Endothelial cell of umbilical vein (primary cell): ENCODE results near the gene DLGAP1. TPM values are rescaled to one million over a fixed set of nuclear protein-coding genes. Genes with fewer than 3 reads are reported as not detected.
"Not testable (repeated sequence)": the region's sequence is repeated elsewhere in the genome, so short reads cannot be mapped to it uniquely, and the experiment has no call there.

ENCODE experiments used
- BruUV-seq: library from RNA; stranded (reverse); fragments of 400-500 nt; replicated peaks from 2 replicates; lab custom pipeline; 2021; lab: Mats Ljungman, UMichigan
- CTCF ChIA-PET: fragments of 300-600, 350-600 bp; sonication (Branson Sonifier 250); formaldehyde crosslinking; loops from one replicate; lab custom pipeline; 2021; ENCODE audit warnings: antibody characterized with exemption, inconsistent platforms; lab: Charles Lee
- POLR2A ChIA-PET: fragments of 300-600, 350-600 bp; sonication (Branson Sonifier 250); formaldehyde crosslinking; loops from one replicate; lab custom pipeline; 2021; ENCODE audit warnings: antibody characterized with exemption, inconsistent platforms; lab: Charles Lee
- DNase-seq: peaks from one replicate; pipeline ENCODE4 v3.0.0-alpha.2; 2011; ENCODE audit warnings: low read depth, low spot score
- FAIRE-seq: peaks from 2 replicates; lab custom pipeline; 2011; peaks lifted over from hg19 to GRCh38; lab: Jason Lieb, UNC
- H2AFZ ChIP-seq: 2 replicates; pipeline ENCODE4 v1.6.0; 2012; ENCODE audit warnings: low read depth, low read length, control low read depth, inconsistent platforms
- H3K27ac ChIP-seq: 2 replicates; pipeline ENCODE4 v1.5.1; 2011; ENCODE audit warnings: low read depth, mild to moderate bottlenecking, control low read depth, low read length, moderate library complexity; ENCODE audit not compliant: insufficient read depth
- H3K27me3 ChIP-seq, 2 experiments: 2 replicates each; pipeline versions ENCODE4 v1.6.0 to v1.6.1; 2011; ENCODE audit warnings: low read length in 2 of 2, mixed read lengths in 1 of 2; ENCODE audit not compliant: control insufficient read depth in 2 of 2, insufficient read depth in 2 of 2
- H3K36me3 ChIP-seq, 2 experiments: 2 replicates in 1 of 2; 3 replicates in 1 of 2; pipeline ENCODE4 v1.5.1; 2011; ENCODE audit warnings: low read length in 2 of 2, mild to moderate bottlenecking in 1 of 2, moderate library complexity in 1 of 2; ENCODE audit not compliant: control insufficient read depth in 2 of 2, insufficient read depth in 2 of 2; ENCODE audit errors: extremely low read depth in 1 of 2
- H3K4me1 ChIP-seq: 3 replicates; pipeline ENCODE4 v1.5.1; 2011; ENCODE audit warnings: mild to moderate bottlenecking, low read length; ENCODE audit not compliant: control insufficient read depth, insufficient read depth; ENCODE audit errors: extremely low read depth
- H3K4me2 ChIP-seq: 2 replicates; pipeline ENCODE4 v1.6.1; 2011; ENCODE audit warnings: low read length, control low read depth, mixed read lengths; ENCODE audit not compliant: insufficient read depth
- H3K4me3 ChIP-seq, 3 experiments: fragments of 200-600 bp in 1 of 3; sonication (generic), shearing (Covaris generic) in 1 of 3; replicated peaks in 1 of 3; 2 replicates each; pipeline ENCODE4 v1.5.1; 2011 to 2016; ENCODE audit warnings: control low read depth in 3 of 3, low read length in 3 of 3, mild to moderate bottlenecking in 2 of 3, inconsistent platforms in 1 of 3, low read depth in 1 of 3, moderate library complexity in 1 of 3; ENCODE audit not compliant: insufficient read depth in 1 of 3
- H3K79me2 ChIP-seq: 2 replicates; pipeline ENCODE4 v1.6.0; 2012; ENCODE audit warnings: low read length, inconsistent platforms; ENCODE audit not compliant: control insufficient read depth, insufficient read depth
- H3K9ac ChIP-seq: replicated peaks from 2 replicates; pipeline ENCODE3; 2011; ENCODE audit warnings: low read length, control low read depth; ENCODE audit not compliant: insufficient read depth; ENCODE audit errors: extremely low read depth
- H3K9me1 ChIP-seq: replicated peaks from 3 replicates; pipeline ENCODE4 v1.6.0; 2011; ENCODE audit warnings: mild to moderate bottlenecking, low read length; ENCODE audit not compliant: control insufficient read depth, insufficient read depth; ENCODE audit errors: extremely low read depth
- H3K9me3 ChIP-seq: replicated peaks from 2 replicates; pipeline ENCODE4 v1.5.1; 2012; ENCODE audit warnings: low read length, inconsistent platforms; ENCODE audit not compliant: control insufficient read depth, insufficient read depth
- H4K20me1 ChIP-seq: replicated peaks from 2 replicates; pipeline ENCODE3; 2011; ENCODE audit warnings: mild to moderate bottlenecking, low read length; ENCODE audit not compliant: control insufficient read depth, insufficient read depth; ENCODE audit errors: extremely low read depth
- CTCF ChIP-seq, 2 donors: IDR thresholded peaks; 1 replicate in 1 of 2; 2 replicates in 1 of 2; pipeline ENCODE4 v1.5.1; 2011; ENCODE audit warnings: low read length in 2 of 2, mild to moderate bottlenecking in 2 of 2, moderate library complexity in 2 of 2, control low read depth in 1 of 2, inconsistent platforms in 1 of 2, low read depth in 1 of 2; ENCODE audit not compliant: insufficient read depth in 1 of 2; ENCODE audit errors: extremely low read depth in 1 of 2
- EZH2 ChIP-seq: IDR thresholded peaks from 2 replicates; pipeline ENCODE4 v1.6.1; 2012; ENCODE audit warnings: borderline replicate concordance, low read depth, mild to moderate bottlenecking, moderate library complexity, low read length, inconsistent platforms; ENCODE audit not compliant: severe bottlenecking
- FOS ChIP-seq: IDR thresholded peaks from 2 replicates; pipeline ENCODE4 v1.6.1; 2011; ENCODE audit warnings: mild to moderate bottlenecking, low read length, moderate library complexity, borderline replicate concordance; ENCODE audit not compliant: insufficient read depth
- GATA2 ChIP-seq: IDR thresholded peaks from 2 replicates; pipeline ENCODE4 v1.7.0; 2011; ENCODE audit warnings: low read depth, mild to moderate bottlenecking, moderate library complexity, mixed read lengths, low read length; ENCODE audit not compliant: insufficient read length, insufficient read depth
- JUN ChIP-seq: IDR thresholded peaks from 2 replicates; pipeline ENCODE4 v1.6.1; 2011; ENCODE audit warnings: borderline replicate concordance, low read depth; ENCODE audit not compliant: insufficient read length, insufficient read depth
- MAX ChIP-seq: IDR thresholded peaks from 2 replicates; pipeline ENCODE4 v1.6.1; 2011; ENCODE audit not compliant: insufficient read depth, insufficient read length
- MYC ChIP-seq: IDR thresholded peaks from one replicate; pipeline ENCODE4 v1.6.1; 2011; ENCODE audit warnings: mild to moderate bottlenecking, low read depth, low read length
- POLR2A ChIP-seq: IDR thresholded peaks from 2 replicates; pipeline ENCODE4 v1.6.1; 2012; ENCODE audit warnings: low read depth, mild to moderate bottlenecking, control low read depth, low read length
- POLR2AphosphoS5 ChIP-seq: IDR thresholded peaks from 2 replicates; pipeline ENCODE4 v1.6.1; 2012; ENCODE audit warnings: low read depth, mild to moderate bottlenecking, control low read depth, low read length, moderate library complexity; ENCODE audit not compliant: insufficient read depth
- dilution Hi-C: fragments of 300-500 bp; cut with MboI; formaldehyde crosslinking; loops from one replicate; pipeline ENCODE4 v1.15.0; 2019; ENCODE audit warnings: low sequenced_read_pairs; ENCODE audit not compliant: extremely low pct_ligation_motif_present
- intact Hi-C: fragments of 100-400 bp; cut with micrococcal nuclease; formaldehyde crosslinking; loops from one replicate; pipeline ENCODE4 v1.10.0; 2022
- polyA plus RNA-seq, 4 experiments: library from polyadenylated mRNA; depleted of rRNA in 3 of 4; stranded (reverse) in 3 of 4; unstranded in 1 of 4; fragments of >200 nt; gene quantifications; 2 replicates each; pipeline versions ENCODE4 v1.2.1 to v1.2.3, GENCODE V29; 2011 to 2012; ENCODE audit warnings: missing spikeins in 1 of 4
- total RNA-seq: library from RNA; stranded (reverse); gene quantifications from 2 replicates; pipeline ENCODE4 v1.2.3, GENCODE V29; 2021

Gene DLGAP1
- total and polyA plus RNA-seq, 2 donors (not counting 3 experiments of a cell fraction or from before 2014, with no cell fraction given) = 0.04 TPM; not detected in 1

- dilution Hi-C loops = no loop called here
- intact Hi-C loops = no loop called here
- CTCF ChIA-PET = no interaction called here
Measured at GRCh38 chr18:4024702-4025101, 430.4 kb downstream of the DLGAP1 start.

DNA sequence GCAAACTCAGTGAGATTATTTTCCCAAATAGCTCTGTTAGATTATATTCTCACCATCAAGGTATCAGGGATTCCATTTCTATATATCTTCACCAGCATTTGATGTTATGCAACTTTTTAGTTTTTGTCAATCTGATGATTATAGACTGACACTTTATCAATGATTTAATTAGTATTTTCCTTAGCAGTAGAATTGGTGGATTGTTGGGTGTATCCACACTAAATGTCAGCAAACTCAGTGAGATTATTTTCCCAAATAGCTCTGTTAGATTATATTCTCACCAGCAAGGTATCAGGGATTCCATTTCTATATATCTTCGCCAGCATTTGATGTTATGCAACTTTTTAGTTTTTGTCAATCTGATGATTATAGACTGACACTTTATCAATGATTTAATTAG, 432.4 kb downstream of the DLGAP1 start:
- dilution Hi-C loops, H3K9ac ChIP-seq, H3K4me3 ChIP-seq, H2AFZ ChIP-seq, POLR2A ChIA-PET, H3K79me2 ChIP-seq, H3K9me3 ChIP-seq, DNase-seq, H3K27ac ChIP-seq, H3K36me3 ChIP-seq, BruUV-seq, H3K4me2 ChIP-seq, FAIRE-seq, H3K4me1 ChIP-seq, H3K27me3 ChIP-seq, H4K20me1 ChIP-seq, H3K9me1 ChIP-seq, intact Hi-C loops: not testable (repeated sequence)
- CTCF ChIA-PET = interaction anchor here (1.0 kb wide), 1 partner anchor 84 kb away, joined by 3 read pairs; no protein-coding TSS in a partner anchor

More at GRCh38 chr18:4024702-4025101, 430.4 kb downstream of the DLGAP1 start:
- POLR2A ChIA-PET = no interaction called here
- Histone ChIP-seq H2AFZ (no peak overlapping the region), H3K9me3 (no peaks in the 10 kb centered on the region), H4K20me1 (no peaks in the 10 kb centered on the region), H3K27ac (no peak overlapping the region), H3K79me2 (no peaks in the 10 kb centered on the region), H3K27me3 (no peaks in the 10 kb centered on the region), H3K4me2 (no peak overlapping the region), H3K9me1 (no peaks in the 10 kb centered on the region), H3K36me3 (no peaks in the 10 kb centered on the region), H3K4me3 (no peak overlapping the region), H3K4me1 (no peaks in the 10 kb centered on the region), H3K9ac (no peak overlapping the region)
- TF ChIP-seq GATA2 (no peak), MAX (no peak), CTCF (IDR thresholded peaks at IDR 0.05; ENCODE audit: extremely low read depth in 1 of 2, insufficient read depth in 1 of 2, low read depth in 1 of 2, low read length in 2 of 2) (no peak), FOS (no peak), EZH2 (no peak), JUN (no peak), POLR2A (no peak), MYC (no peak), POLR2AphosphoS5 (no peak)
- DNase-seq = no peak
- BruUV-seq = no TSS peak
- no peak for FAIRE-seq
